NT2/D1 (cell line): ENCODE measurements around the gene DYRK2.

Experiments used
- SUZ12 ChIP-seq: IDR thresholded peaks from 2 replicates; pipeline ENCODE4 v1.6.1; 2011; ENCODE audit not compliant: insufficient read length, insufficient read depth; ENCODE audit errors: extremely low read depth
- YY1 ChIP-seq: IDR thresholded peaks from 2 replicates; pipeline ENCODE4 v1.6.1; 2011; ENCODE audit not compliant: insufficient read length, insufficient read depth
- ZNF274 ChIP-seq: IDR thresholded peaks from 2 replicates; pipeline ENCODE4 v1.6.1; 2011; ENCODE audit warnings: mild to moderate bottlenecking, low read depth, low read length

- TF ChIP-seq YY1 (no peak), ZNF274 (no peak), SUZ12 (no peak)
Observed at GRCh38 chr12:67690656-67691055, 42.1 kb downstream of the DYRK2 start.
